ENCODE measurements around the gene PTPRE. TPM values are rescaled to one million over a fixed set of nuclear protein-coding genes. Genes with fewer than 3 reads are reported as not detected.

Gene PTPRE
- total RNA-seq, 1 experiment from 2014 or later, result 3.1 TPM

DNA sequence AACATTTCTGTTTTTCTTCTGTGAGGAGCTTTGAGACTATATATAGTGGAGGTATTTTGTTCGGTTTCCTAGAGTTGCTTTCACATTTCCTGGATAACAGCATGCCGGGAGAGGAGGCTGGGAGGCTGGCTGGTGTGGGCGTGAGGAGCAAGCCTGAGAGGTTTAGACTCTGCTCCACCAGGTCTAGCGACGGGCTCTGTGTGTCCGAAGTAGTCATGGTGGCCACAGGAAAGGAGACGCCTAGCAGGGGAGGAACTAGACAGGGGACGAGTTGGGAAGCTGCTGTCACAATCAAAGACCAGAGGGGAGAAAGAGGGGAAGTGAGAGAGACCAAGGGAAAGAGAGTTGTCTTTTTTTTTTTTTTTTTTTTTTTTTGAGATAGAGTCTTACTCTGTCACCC lies 19.6 kb downstream of the PTPRE start (continued):
- TF ChIP-seq, protein P1, sequence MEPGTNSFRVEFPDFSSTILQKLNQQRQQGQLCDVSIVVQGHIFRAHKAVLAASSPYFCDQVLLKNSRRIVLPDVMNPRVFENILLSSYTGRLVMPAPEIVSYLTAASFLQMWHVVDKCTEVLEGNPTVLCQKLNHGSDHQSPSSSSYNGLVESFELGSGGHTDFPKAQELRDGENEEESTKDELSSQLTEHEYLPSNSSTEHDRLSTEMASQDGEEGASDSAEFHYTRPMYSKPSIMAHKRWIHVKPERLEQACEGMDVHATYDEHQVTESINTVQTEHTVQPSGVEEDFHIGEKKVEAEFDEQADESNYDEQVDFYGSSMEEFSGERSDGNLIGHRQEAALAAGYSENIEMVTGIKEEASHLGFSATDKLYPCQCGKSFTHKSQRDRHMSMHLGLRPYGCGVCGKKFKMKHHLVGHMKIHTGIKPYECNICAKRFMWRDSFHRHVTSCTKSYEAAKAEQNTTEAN (CRISPR knock-in tag; IDR thresholded peaks at IDR 0.05), result no peak
- no peak for TF ChIP-seq KAT7 (CRISPR knock-in tag; IDR thresholded peaks at IDR 0.05; ENCODE audit: borderline replicate concordance)
- TF ChIP-seq, protein P2, sequence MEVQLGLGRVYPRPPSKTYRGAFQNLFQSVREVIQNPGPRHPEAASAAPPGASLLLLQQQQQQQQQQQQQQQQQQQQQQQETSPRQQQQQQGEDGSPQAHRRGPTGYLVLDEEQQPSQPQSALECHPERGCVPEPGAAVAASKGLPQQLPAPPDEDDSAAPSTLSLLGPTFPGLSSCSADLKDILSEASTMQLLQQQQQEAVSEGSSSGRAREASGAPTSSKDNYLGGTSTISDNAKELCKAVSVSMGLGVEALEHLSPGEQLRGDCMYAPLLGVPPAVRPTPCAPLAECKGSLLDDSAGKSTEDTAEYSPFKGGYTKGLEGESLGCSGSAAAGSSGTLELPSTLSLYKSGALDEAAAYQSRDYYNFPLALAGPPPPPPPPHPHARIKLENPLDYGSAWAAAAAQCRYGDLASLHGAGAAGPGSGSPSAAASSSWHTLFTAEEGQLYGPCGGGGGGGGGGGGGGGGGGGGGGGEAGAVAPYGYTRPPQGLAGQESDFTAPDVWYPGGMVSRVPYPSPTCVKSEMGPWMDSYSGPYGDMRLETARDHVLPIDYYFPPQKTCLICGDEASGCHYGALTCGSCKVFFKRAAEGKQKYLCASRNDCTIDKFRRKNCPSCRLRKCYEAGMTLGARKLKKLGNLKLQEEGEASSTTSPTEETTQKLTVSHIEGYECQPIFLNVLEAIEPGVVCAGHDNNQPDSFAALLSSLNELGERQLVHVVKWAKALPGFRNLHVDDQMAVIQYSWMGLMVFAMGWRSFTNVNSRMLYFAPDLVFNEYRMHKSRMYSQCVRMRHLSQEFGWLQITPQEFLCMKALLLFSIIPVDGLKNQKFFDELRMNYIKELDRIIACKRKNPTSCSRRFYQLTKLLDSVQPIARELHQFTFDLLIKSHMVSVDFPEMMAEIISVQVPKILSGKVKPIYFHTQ (CRISPR knock-in tag; IDR thresholded peaks at IDR 0.05), result no peak
- no peak for TF ChIP-seq ETV6 (CRISPR knock-in tag; IDR thresholded peaks at IDR 0.05)
- no peak for TF ChIP-seq TEAD1 (CRISPR knock-in tag; IDR thresholded peaks at IDR 0.05)

DNA sequence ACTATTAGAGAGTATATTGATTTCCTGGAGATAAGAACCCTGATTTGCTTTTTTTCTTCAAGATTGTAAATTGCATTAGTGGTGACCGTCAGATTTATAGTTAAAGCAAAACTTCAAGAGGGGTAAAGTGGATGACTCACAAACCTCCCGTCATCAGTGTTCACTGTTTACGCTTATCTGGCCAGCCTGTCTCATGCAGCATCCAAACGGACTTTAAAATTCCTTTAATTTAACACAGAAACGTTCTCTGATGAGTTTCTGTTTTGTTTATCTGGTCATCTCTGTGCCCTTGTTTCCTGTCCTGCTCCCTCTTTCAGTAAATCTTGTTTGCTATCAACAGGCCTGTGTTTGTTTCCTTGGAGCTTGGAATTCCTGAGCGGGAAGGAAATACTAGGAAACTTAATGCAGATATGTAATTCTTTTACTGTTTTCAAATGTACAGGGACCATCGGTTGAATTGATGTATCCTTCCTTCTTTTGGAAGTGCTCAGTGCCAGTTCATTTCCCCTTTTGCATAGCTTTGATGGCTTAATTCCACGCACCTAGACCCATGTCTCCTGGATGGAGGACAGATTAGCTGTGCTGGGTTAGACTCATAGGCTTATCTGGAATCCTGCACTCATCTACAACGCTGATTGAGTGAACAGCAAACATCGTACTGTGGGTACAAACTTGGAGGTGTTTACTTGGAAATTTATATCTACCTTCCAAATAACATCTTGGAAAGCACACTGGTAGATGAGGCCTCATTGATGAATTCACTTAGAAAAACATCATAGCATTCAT lies 21.3 kb downstream of the PTPRE start:
- Mint-ChIP-seq H3K4me3 (no peak overlapping the region), H3K9me3 (peaks cover 3% of the 10 kb centered on the region; the same call in 1 of the 2 replicates), H3K27me3 (ENCODE audit: low read depth) (no peaks in the 10 kb centered on the region), H3K36me3 (no peaks in the 10 kb centered on the region), H3K4me1 (peaks cover 6% of the 10 kb centered on the region; the same call in 1 of the 2 replicates), H3K27ac (peak overlapping the region; percentile 22; the same call in 1 of the 2 replicates)
- no peak for DNase-seq (ENCODE audit: low spot score)
- CTCF ChIA-PET, result interaction anchor here (1.0 to 1.2 kb wide), 3 partner anchors 11 to 83 kb away, joined by 3 to 5 read pairs (median 4); partner anchors contain the start of gene PTPRE
- TF ChIP-seq, protein P3, sequence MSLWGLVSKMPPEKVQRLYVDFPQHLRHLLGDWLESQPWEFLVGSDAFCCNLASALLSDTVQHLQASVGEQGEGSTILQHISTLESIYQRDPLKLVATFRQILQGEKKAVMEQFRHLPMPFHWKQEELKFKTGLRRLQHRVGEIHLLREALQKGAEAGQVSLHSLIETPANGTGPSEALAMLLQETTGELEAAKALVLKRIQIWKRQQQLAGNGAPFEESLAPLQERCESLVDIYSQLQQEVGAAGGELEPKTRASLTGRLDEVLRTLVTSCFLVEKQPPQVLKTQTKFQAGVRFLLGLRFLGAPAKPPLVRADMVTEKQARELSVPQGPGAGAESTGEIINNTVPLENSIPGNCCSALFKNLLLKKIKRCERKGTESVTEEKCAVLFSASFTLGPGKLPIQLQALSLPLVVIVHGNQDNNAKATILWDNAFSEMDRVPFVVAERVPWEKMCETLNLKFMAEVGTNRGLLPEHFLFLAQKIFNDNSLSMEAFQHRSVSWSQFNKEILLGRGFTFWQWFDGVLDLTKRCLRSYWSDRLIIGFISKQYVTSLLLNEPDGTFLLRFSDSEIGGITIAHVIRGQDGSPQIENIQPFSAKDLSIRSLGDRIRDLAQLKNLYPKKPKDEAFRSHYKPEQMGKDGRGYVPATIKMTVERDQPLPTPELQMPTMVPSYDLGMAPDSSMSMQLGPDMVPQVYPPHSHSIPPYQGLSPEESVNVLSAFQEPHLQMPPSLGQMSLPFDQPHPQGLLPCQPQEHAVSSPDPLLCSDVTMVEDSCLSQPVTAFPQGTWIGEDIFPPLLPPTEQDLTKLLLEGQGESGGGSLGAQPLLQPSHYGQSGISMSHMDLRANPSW (CRISPR knock-in tag; conservative IDR thresholded peaks at IDR 0.05; ENCODE audit: low read depth), result no peak
- no peak for TF ChIP-seq CBFB (CRISPR knock-in tag; IDR thresholded peaks at IDR 0.05; ENCODE audit: low read depth)
- TF ChIP-seq ESRRA (CRISPR knock-in tag; IDR thresholded peaks at IDR 0.05; ENCODE audit: borderline replicate concordance), result no peak
- no peak for ATAC-seq
- POLR2A ChIA-PET, result no interaction called here

DNA sequence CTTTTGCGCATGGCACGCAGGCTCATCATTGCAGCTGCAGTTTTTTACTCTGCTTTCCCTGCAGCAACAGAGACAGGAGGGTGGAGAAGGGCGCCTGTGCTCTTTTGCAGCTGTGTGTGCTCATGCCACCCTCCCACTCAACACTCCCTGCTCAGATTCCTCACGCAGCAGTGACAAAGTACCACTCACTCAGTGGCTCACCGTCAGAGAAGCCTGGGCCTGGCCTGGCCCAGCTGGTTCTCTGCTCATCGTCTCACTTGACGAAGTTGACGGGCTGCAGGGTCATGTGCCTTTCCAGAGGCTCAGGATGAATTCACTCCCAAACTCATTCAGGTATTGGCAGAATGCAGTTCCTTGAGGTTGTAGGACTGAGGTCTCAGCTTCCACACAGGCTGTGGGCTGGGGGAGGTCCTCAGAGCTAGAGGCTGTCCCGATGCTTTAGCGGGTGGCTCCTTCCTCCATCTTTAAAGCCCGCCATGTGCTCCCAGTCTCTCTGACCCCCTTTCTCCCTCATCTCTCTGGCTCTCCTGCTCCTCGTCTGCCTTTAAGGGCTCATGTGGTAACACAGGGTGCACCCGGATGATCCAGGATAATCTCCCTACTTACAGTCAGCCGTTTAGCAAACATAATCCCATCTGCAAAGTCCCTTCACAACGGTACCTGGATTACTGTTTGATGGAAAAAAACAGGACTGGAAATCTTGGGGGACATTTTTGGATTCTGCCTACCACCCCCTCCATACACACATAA lies 25.8 kb downstream of the PTPRE start:
- Mint-ChIP-seq H3K4me1 (peaks cover 19% of the 10 kb centered on the region), H3K27ac (no peak overlapping the region), H3K36me3 (no peaks in the 10 kb centered on the region), H3K4me3 (no peak overlapping the region), H3K27me3 (ENCODE audit: low read depth) (no peaks in the 10 kb centered on the region), H3K9me3 (peaks cover 3% of the 10 kb centered on the region; the same call in 1 of the 2 replicates)
- ChIA-PET POLR2A (no interaction called here), CTCF (no interaction called here)
- no peak for DNase-seq (ENCODE audit: low spot score)
- TF ChIP-seq MYBL2 (CRISPR knock-in tag; IDR thresholded peaks at IDR 0.05) (no peak), NR1H2 (CRISPR knock-in tag; IDR thresholded peaks at IDR 0.05) (no peak), ZNF138 (CRISPR knock-in tag; conservative IDR thresholded peaks at IDR 0.05) (no peak)
- TF ChIP-seq, protein P4, sequence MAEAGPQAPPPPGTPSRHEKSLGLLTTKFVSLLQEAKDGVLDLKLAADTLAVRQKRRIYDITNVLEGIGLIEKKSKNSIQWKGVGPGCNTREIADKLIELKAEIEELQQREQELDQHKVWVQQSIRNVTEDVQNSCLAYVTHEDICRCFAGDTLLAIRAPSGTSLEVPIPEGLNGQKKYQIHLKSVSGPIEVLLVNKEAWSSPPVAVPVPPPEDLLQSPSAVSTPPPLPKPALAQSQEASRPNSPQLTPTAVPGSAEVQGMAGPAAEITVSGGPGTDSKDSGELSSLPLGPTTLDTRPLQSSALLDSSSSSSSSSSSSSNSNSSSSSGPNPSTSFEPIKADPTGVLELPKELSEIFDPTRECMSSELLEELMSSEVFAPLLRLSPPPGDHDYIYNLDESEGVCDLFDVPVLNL (CRISPR knock-in tag; IDR thresholded peaks at IDR 0.05; ENCODE audit: borderline replicate concordance, low read depth), result no peak
- TF ChIP-seq, protein P5, sequence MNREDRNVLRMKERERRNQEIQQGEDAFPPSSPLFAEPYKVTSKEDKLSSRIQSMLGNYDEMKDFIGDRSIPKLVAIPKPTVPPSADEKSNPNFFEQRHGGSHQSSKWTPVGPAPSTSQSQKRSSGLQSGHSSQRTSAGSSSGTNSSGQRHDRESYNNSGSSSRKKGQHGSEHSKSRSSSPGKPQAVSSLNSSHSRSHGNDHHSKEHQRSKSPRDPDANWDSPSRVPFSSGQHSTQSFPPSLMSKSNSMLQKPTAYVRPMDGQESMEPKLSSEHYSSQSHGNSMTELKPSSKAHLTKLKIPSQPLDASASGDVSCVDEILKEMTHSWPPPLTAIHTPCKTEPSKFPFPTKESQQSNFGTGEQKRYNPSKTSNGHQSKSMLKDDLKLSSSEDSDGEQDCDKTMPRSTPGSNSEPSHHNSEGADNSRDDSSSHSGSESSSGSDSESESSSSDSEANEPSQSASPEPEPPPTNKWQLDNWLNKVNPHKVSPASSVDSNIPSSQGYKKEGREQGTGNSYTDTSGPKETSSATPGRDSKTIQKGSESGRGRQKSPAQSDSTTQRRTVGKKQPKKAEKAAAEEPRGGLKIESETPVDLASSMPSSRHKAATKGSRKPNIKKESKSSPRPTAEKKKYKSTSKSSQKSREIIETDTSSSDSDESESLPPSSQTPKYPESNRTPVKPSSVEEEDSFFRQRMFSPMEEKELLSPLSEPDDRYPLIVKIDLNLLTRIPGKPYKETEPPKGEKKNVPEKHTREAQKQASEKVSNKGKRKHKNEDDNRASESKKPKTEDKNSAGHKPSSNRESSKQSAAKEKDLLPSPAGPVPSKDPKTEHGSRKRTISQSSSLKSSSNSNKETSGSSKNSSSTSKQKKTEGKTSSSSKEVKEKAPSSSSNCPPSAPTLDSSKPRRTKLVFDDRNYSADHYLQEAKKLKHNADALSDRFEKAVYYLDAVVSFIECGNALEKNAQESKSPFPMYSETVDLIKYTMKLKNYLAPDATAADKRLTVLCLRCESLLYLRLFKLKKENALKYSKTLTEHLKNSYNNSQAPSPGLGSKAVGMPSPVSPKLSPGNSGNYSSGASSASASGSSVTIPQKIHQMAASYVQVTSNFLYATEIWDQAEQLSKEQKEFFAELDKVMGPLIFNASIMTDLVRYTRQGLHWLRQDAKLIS (CRISPR knock-in tag; IDR thresholded peaks at IDR 0.05; ENCODE audit: borderline replicate concordance), result no peak
- TF ChIP-seq, protein P2 (CRISPR knock-in tag; IDR thresholded peaks at IDR 0.05), result no peak
- ATAC-seq, result no peak
